Measurements from ENCODE around the gene FASLG.
"Not testable (repeated sequence)": the region's sequence is repeated elsewhere in the genome, so short reads cannot be mapped to it uniquely, and the experiment has no call there.

Gene FASLG, protein sequence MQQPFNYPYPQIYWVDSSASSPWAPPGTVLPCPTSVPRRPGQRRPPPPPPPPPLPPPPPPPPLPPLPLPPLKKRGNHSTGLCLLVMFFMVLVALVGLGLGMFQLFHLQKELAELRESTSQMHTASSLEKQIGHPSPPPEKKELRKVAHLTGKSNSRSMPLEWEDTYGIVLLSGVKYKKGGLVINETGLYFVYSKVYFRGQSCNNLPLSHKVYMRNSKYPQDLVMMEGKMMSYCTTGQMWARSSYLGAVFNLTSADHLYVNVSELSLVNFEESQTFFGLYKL

DNA sequence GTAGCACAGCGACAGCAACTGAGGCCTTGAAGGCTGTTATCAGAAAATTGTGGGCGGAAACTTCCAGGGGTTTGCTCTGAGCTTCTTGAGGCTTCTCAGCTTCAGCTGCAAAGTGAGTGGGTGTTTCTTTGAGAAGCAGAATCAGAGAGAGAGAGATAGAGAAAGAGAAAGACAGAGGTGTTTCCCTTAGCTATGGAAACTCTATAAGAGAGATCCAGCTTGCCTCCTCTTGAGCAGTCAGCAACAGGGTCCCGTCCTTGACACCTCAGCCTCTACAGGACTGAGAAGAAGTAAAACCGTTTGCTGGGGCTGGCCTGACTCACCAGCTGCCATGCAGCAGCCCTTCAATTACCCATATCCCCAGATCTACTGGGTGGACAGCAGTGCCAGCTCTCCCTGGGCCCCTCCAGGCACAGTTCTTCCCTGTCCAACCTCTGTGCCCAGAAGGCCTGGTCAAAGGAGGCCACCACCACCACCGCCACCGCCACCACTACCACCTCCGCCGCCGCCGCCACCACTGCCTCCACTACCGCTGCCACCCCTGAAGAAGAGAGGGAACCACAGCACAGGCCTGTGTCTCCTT lies at the start of gene FASLG:
FASLG (plus strand) TSS at position 233 of the 583 bp plus-strand sequence; CDS start at position 332, 99 bp downstream.
- no peak within 1 kb of the TSS for H3K9ac ChIP-seq (ENCODE audit: low read length)
- no peak within 1 kb of the TSS for H3K27ac ChIP-seq (ENCODE audit: low read depth, low read length)
- no peaks in the 10 kb centered on the region for H3K27me3 ChIP-seq (ENCODE audit: control insufficient read depth, insufficient read depth, low read length)
- H3K36me3 ChIP-seq (ENCODE audit: control insufficient read depth, insufficient read depth, low read length) = no peaks in the 10 kb centered on the region
- no peaks in the 10 kb centered on the region for H3K4me1 ChIP-seq (ENCODE audit: control insufficient read depth, insufficient read depth, low read length)
- H3K4me3 ChIP-seq (ENCODE audit: low read length) = no peak within 1 kb of the TSS

DNA sequence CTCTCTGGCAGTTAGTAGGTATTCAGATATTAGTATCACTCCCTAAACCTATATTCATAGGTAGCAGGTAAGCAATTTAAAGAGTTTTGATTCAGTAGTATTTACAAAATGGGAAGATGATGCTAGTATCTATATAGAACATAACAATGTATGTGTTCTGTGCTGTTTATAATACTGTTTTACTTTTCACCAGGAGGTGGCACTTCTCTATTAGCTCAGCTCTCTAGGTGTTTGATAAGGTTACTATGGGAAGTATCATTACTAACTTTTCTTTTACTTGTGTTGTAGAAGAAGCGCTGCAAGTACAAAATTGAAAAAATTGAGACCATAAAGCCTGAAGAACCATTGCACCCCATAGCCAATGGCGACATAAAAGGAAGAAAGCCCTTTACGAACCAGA lies 49.4 kb upstream of the FASLG start:
- Histone ChIP-seq H3K4me1 (ENCODE audit: control insufficient read depth, insufficient read depth, low read length) (no peaks in the 10 kb centered on the region), H3K9ac (ENCODE audit: low read length) (no peak overlapping the region), H3K27ac (ENCODE audit: low read depth, low read length) (no peak overlapping the region), H3K36me3 (ENCODE audit: control insufficient read depth, insufficient read depth, low read length) (no peaks in the 10 kb centered on the region), H3K4me3 (ENCODE audit: low read length) (no peak overlapping the region), H3K27me3 (ENCODE audit: control insufficient read depth, insufficient read depth, low read length) (no peaks in the 10 kb centered on the region)

- Histone ChIP-seq H3K9ac (ENCODE audit: low read length) (no peak overlapping the region), H3K27ac (ENCODE audit: low read depth, low read length) (no peak overlapping the region), H3K36me3 (ENCODE audit: control insufficient read depth, insufficient read depth, low read length) (no peaks in the 10 kb centered on the region), H3K27me3 (ENCODE audit: control insufficient read depth, insufficient read depth, low read length) (no peaks in the 10 kb centered on the region), H3K4me1 (ENCODE audit: control insufficient read depth, insufficient read depth, low read length) (no peaks in the 10 kb centered on the region), H3K4me3 (ENCODE audit: low read length) (no peak overlapping the region)
These were observed 46.4 kb upstream of the FASLG start for GRCh38 chr1:172612478-172612877.

GRCh38 chr1:172613294-172613693 lies 45.6 kb upstream of the FASLG start:
- Histone ChIP-seq H3K4me3 (ENCODE audit: low read length) (no peak overlapping the region), H3K27ac (ENCODE audit: low read depth, low read length) (no peak overlapping the region), H3K9ac (ENCODE audit: low read length) (no peak overlapping the region), H3K4me1 (ENCODE audit: control insufficient read depth, insufficient read depth, low read length) (no peaks in the 10 kb centered on the region), H3K27me3 (ENCODE audit: control insufficient read depth, insufficient read depth, low read length) (no peaks in the 10 kb centered on the region), H3K36me3 (ENCODE audit: control insufficient read depth, insufficient read depth, low read length) (no peaks in the 10 kb centered on the region)

GRCh38 chr1:172616195-172616594 lies 42.7 kb upstream of the FASLG start:
- no peak overlapping the region for H3K4me3 ChIP-seq (ENCODE audit: low read length)
- no peak overlapping the region for H3K9ac ChIP-seq (ENCODE audit: low read length)
- H3K27me3 ChIP-seq (ENCODE audit: control insufficient read depth, insufficient read depth, low read length) = no peaks in the 10 kb centered on the region
- no peak overlapping the region for H3K27ac ChIP-seq (ENCODE audit: low read depth, low read length)
- H3K36me3 ChIP-seq (ENCODE audit: control insufficient read depth, insufficient read depth, low read length) = no peaks in the 10 kb centered on the region
- H3K4me1 ChIP-seq (ENCODE audit: control insufficient read depth, insufficient read depth, low read length) = no peaks in the 10 kb centered on the region

GRCh38 chr1:172616636-172617035 lies 42.3 kb upstream of the FASLG start:
- H3K9ac ChIP-seq (ENCODE audit: low read length) = no peak overlapping the region
- H3K27ac ChIP-seq (ENCODE audit: low read depth, low read length) = no peak overlapping the region
- no peaks in the 10 kb centered on the region for H3K27me3 ChIP-seq (ENCODE audit: control insufficient read depth, insufficient read depth, low read length)
- no peak overlapping the region for H3K4me3 ChIP-seq (ENCODE audit: low read length)
- no peaks in the 10 kb centered on the region for H3K36me3 ChIP-seq (ENCODE audit: control insufficient read depth, insufficient read depth, low read length)
- H3K4me1 ChIP-seq (ENCODE audit: control insufficient read depth, insufficient read depth, low read length) = no peaks in the 10 kb centered on the region

- not testable (repeated sequence) for H3K36me3 ChIP-seq (ENCODE audit: control insufficient read depth, insufficient read depth, low read length); H3K27me3 ChIP-seq (ENCODE audit: control insufficient read depth, insufficient read depth, low read length); H3K4me1 ChIP-seq (ENCODE audit: control insufficient read depth, insufficient read depth, low read length); H3K27ac ChIP-seq (ENCODE audit: low read depth, low read length); H3K4me3 ChIP-seq (ENCODE audit: low read length); H3K9ac ChIP-seq (ENCODE audit: low read length)
These were observed 38.3 kb upstream of the FASLG start for GRCh38 chr1:172620603-172621002.

- Histone ChIP-seq H3K9ac (ENCODE audit: low read length) (no peak overlapping the region), H3K4me1 (ENCODE audit: control insufficient read depth, insufficient read depth, low read length) (no peaks in the 10 kb centered on the region), H3K27ac (ENCODE audit: low read depth, low read length) (no peak overlapping the region), H3K36me3 (ENCODE audit: control insufficient read depth, insufficient read depth, low read length) (no peaks in the 10 kb centered on the region), H3K4me3 (ENCODE audit: low read length) (no peak overlapping the region), H3K27me3 (ENCODE audit: control insufficient read depth, insufficient read depth, low read length) (no peaks in the 10 kb centered on the region)
These were observed 36.4 kb upstream of the FASLG start for GRCh38 chr1:172622541-172622940.

DNA sequence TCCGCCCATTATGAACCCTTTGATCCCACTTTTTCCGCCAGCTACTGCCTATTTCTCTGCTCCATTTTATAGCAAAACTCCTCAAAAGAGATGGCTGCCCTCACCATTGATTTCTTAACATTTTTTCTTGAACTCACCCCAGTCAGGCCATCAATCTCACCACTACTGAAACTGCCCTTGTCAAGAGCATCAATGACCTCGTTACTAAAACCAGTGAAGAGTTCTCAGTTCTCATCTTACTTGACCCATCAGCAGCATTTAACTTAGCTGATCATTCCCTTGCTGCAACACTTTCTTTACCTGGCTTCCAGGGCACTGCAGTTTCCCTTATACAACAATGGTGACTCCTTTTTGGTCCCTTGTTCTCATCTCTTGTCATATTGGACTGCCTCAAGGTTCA lies 35.2 kb upstream of the FASLG start:
- H3K4me1 ChIP-seq (ENCODE audit: control insufficient read depth, insufficient read depth, low read length) = no peaks in the 10 kb centered on the region
- H3K27ac ChIP-seq (ENCODE audit: low read depth, low read length) = no peak overlapping the region
- no peaks in the 10 kb centered on the region for H3K27me3 ChIP-seq (ENCODE audit: control insufficient read depth, insufficient read depth, low read length)
- no peaks in the 10 kb centered on the region for H3K36me3 ChIP-seq (ENCODE audit: control insufficient read depth, insufficient read depth, low read length)
- H3K9ac ChIP-seq (ENCODE audit: low read length) = no peak overlapping the region
- no peak overlapping the region for H3K4me3 ChIP-seq (ENCODE audit: low read length)

- no peaks in the 10 kb centered on the region for H3K27me3 ChIP-seq (ENCODE audit: control insufficient read depth, insufficient read depth, low read length)
- H3K4me1 ChIP-seq (ENCODE audit: control insufficient read depth, insufficient read depth, low read length) = no peaks in the 10 kb centered on the region
- H3K9ac ChIP-seq (ENCODE audit: low read length) = no peak overlapping the region
- H3K36me3 ChIP-seq (ENCODE audit: control insufficient read depth, insufficient read depth, low read length) = no peaks in the 10 kb centered on the region
- H3K27ac ChIP-seq (ENCODE audit: low read depth, low read length) = no peak overlapping the region
- no peak overlapping the region for H3K4me3 ChIP-seq (ENCODE audit: low read length)
These were observed 32.1 kb upstream of the FASLG start for GRCh38 chr1:172626845-172627244.

DNA sequence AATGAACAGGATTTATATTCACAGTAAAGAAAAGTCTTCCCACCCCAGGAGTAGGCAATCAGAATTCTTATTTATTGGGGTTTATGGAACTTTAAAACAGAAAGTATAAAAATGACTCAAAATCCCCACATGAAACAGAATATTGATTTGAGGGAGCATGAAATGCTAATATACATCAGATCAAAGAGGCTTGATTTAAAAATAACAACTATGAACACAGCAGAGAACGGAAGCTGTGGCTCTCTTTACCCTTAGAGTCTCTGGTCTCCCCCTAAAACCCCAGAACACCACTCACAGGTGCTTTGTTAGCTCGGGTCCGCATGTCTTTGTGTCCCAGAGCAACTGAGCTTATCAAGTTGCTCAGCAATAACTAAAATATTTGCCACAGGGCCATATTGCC lies 31.2 kb upstream of the FASLG start:
- H3K27ac ChIP-seq (ENCODE audit: low read depth, low read length) = no peak overlapping the region
- H3K4me1 ChIP-seq (ENCODE audit: control insufficient read depth, insufficient read depth, low read length) = no peaks in the 10 kb centered on the region
- no peak overlapping the region for H3K4me3 ChIP-seq (ENCODE audit: low read length)
- no peaks in the 10 kb centered on the region for H3K36me3 ChIP-seq (ENCODE audit: control insufficient read depth, insufficient read depth, low read length)
- no peaks in the 10 kb centered on the region for H3K27me3 ChIP-seq (ENCODE audit: control insufficient read depth, insufficient read depth, low read length)
- no peak overlapping the region for H3K9ac ChIP-seq (ENCODE audit: low read length)

DNA sequence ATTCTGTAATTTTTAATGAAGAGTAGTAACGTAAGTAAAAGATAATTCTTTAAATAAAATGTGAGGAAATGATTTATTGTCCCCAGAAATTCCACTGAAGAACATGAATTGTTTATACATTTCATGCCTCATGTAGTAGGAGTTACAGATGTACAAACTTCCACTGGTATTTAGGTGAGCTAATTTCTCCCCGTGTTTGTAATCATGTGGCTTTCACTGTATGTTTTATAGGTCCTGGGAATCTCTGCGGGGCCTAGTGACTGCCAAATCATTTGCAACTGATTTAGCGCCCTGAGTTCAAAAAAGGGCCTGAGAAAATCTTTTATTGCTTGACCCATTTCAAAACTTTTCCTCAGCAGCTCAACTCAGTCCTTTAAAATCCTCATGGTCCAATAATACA lies 30.5 kb upstream of the FASLG start:
- Histone ChIP-seq H3K4me1 (ENCODE audit: control insufficient read depth, insufficient read depth, low read length) (no peaks in the 10 kb centered on the region), H3K9ac (ENCODE audit: low read length) (no peak overlapping the region), H3K27me3 (ENCODE audit: control insufficient read depth, insufficient read depth, low read length) (no peaks in the 10 kb centered on the region), H3K27ac (ENCODE audit: low read depth, low read length) (no peak overlapping the region), H3K4me3 (ENCODE audit: low read length) (no peak overlapping the region), H3K36me3 (ENCODE audit: control insufficient read depth, insufficient read depth, low read length) (no peaks in the 10 kb centered on the region)

GRCh38 chr1:172629170-172629569 lies 29.7 kb upstream of the FASLG start:
- Histone ChIP-seq H3K4me1 (ENCODE audit: control insufficient read depth, insufficient read depth, low read length) (no peaks in the 10 kb centered on the region), H3K9ac (ENCODE audit: low read length) (no peak overlapping the region), H3K4me3 (ENCODE audit: low read length) (no peak overlapping the region), H3K36me3 (ENCODE audit: control insufficient read depth, insufficient read depth, low read length) (no peaks in the 10 kb centered on the region), H3K27ac (ENCODE audit: low read depth, low read length) (no peak overlapping the region), H3K27me3 (ENCODE audit: control insufficient read depth, insufficient read depth, low read length) (no peaks in the 10 kb centered on the region)
